Putamen (tissue), 1 donor: ENCODE data around the gene AGAP1.
A peak's percentile ranks its signal among the peaks of the same experiment; 100 is the strongest.

Experiments
- DNase-seq: peaks from one replicate; pipeline ENCODE4 v3.0.0-alpha.2; 2016; ENCODE audit warnings: low spot score

AGAP1 gene

DNA sequence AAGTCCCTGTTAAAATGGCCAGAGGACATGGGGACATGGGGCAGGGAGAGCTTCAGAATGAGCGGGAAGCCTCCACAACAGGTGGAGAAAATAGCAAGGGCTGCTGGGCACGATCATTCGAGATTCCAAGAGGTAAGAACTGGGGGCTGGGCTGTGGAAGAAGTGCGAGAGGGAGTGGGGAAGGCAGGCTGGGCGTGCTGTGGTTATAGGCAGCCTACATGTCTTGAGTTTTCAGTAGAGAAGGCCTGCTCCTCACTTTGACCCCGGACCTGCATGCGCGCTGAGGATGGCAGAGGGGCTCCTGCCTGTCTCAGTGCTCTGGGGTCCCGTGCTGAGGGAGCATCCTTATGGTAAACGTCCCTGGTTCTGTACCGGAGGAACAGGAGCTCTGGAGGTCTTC is 115.5 kb downstream of the AGAP1 start:
- DNase-seq: no peak

DNA sequence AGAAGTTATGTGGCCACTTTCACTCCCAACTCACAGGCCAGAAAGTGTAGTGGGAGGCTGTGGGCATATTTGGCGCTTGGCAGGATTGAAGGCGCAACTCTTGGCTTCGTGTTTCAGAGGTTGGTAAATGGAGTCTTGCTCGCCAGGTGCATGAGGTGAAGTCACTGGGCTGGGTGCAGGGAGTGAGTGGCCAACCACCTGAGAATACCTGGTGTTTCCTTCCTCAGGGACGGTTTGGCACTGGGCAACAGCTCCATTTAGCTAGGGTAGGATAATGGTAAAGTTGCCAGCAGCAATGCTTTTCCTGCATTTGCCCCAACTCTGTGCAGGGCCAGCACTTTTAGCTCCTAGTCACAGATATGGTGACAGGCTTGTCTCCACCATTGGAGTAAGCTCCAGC is 115.9 kb downstream of the AGAP1 start:
- DNase-seq: no peak

DNA sequence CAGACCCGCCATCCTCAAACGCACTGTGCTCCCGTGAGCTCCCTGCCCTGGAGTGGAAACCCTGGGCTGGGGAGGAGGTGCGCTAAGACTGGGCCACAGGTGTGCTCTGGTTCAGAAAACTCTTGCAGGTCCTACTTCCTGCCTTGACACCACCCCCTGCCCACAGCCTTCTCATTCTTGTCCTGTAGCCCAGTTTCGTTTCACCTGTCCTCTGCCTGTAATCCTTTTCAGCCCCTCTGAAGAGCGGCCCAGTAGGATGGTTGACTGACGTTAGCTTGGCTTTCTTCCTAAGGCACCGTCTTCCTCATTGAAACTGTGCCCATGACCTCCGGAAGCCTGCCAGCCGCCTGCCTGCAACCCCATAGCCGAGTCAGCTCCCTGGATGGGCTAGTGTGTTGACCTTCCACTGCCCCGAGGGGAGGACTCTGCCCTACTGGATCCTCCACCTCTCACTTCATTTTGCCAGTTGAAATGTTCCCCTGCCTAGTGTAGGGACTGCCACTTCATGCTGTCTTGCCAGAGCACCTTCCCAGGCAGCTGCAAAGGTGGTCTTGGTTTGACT is 116.9 kb downstream of the AGAP1 start:
- DNase-seq: no peak

DNA sequence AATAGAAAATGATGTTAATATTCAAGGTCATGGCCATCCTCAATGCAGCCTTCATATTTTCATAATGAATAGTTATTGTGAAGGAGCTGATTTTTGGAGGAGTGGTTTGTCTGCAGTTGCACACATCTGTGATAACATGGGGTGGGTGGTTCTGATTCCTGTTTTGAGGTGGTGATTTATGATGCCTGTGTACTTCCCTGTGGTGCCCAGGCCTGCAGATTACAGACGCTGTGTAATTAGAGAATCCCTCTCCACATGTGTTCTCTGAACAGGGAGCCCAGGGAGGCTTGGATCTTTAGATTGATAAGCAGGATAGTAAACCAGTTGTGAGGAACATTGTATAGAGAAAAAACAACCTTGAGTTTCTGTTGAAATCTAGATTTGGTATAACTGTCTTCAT is 117.5 kb downstream of the AGAP1 start:
- DNase-seq: no peak

DNA sequence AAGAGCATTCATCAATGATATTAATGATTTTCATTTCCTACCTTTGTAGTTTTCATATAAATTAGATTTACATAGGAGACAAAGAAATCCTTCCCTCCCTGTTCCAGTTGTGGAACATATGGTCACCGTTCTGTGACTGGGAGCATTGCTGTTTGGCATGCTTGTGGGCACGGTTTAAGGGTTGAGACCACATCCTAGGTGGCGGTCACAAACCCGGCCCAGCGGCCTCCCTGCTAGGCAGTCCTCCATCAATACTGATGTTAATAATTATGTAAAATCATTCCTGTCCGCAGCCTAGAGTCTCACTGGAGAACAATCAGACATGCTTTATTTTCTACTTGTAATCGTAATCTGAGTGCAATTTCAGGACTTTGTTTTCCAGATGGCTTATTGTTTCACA is 117.9 kb downstream of the AGAP1 start:
- no peak for DNase-seq

DNA sequence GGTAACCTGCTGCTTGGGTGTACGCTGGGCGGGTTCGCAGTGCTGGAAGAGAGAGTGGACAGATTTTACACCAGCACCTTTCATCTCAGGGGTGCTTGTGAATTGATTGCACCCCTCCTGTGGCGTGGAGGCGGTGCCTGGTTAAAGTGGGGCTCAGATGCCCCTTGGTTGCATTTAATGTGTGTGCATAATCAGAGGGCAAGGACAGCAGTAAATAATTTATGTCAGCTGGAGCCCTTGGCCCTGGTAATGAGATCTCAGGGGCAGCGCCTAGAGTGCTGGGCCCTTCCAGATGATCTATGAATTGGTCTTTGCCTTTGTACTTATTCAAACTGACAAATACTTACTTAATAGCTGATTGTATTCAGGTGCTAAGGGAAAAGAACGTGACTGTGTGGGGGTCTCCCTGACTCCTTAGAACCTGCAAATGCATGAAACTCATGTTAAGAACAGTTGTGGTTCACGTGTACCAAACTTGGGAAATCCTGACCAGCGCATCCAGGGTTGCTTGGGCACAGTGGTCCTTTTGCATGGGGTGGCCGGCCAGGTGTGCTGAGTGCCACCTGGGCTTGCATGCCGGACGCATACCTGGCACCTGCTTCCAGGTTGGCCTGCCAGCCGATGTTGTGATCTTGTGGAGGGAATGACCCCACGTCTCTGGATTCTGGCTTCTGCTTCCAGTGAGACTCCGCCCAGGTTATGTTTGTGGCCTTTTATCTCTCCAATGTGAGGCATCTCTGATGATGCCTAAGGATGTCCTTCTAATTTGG is 118.5 kb downstream of the AGAP1 start:
- DNase-seq: no peak

DNA sequence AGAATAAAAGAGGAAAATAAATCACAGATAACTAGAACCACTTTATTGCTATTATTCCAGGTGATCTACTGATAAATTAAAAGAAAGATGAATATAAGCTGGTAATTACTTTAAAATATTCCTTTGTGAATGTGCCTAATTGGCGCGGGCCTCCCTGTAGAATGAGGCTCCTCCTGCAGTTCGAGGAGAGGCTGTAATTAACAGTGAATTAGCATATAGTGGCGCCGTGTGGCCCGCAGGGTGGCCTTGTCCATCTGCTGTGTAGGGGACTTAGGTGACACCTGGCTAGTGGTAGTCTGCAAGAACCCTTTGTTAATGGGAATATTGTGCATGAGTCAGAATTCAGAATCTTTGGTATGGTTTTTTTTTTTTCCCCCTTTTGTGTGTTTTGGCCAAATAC is 119.8 kb downstream of the AGAP1 start:
- DNase-seq: no peak

DNA sequence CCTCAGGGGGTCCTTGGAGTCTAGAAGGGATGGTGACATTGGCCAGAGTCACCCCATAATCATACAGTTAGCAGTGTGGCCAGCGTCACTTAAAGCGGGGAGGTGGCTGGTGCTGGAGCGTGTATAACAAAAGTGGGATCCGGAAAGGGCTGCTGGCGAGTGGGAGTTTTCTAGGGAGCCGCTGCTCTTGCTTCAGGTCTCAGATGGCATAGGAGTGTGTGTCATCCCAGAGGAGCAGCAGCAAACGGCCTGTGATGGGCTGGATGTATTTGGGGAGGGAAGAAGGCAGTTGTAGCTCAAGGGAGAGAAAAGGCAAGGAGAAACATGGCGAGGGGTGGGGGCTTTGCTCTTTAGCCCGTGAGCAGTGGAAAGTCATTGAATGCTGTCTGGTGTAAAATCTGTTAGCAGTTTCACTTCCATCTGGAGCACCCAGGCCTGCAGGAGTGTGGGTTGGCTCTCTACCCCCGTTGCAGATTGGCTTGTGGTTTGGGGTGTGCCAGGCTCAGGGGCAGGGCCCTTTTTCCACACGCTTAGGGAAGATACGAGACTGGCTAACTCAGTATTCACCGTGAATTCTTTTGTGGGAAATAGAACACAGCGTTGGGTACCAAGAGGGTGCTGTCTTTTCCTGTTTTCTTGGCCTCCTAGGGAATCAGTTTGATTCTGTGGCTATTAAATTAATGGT is 120.5 kb downstream of the AGAP1 start:
- peak; percentile 56 for DNase-seq

DNA sequence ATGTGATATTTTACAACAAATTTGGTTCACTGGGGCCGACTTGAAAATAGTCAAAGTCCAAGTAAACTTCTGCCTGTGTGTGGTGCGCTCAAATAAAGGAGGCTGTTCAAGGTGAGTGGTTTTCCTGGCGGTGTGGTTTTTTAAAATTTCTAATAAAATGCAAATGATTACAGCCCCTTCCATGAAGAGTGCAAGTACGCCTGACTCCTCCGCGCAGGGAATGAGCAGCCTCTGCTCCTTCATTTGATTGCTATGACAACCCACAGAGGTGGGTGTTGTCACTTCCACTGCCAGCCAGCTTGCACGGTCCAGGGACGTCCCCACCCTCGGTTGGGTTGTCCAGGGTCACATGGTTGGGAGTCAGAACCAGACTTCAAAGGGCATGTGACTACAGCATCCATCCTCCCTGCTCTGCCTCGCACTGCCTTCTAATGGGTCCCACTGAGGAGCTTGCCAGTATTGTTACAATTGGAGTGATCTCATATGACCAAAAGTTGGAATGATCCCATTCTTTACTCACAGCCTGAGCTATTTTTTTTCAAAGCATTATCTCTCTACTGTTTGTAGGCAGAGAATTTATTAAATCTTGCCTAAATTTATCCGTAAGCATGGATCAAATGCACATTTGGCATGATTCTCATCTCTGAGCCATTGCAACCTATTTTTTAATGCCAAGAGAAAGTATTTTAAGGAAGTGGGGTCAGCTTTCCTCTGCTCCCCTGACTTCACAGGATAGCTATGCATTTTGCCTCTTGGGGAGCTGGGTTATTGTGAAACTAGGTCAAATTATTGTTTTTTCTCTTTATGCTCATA is 121.3 kb downstream of the AGAP1 start:
- peak; percentile 98 for DNase-seq

DNA sequence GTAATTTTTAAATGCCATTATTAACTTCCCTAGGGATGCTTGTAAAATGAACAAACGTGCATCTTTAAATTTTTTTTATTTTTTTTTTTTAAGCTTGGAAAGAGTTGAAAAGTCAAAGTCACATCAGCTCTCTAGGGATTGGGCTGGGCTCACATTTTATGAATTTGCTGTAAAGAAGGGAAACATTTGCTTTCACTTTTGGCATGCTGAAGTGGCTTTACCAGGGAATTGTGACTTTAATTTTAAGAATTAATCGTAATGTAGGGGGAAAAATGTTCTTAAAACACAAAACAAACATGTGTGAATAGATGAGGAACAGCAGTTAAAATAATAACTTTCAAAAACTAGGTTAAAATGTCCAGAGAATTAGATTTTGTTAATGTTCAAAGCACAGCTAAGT is 123.0 kb downstream of the AGAP1 start:
- no peak for DNase-seq

DNA sequence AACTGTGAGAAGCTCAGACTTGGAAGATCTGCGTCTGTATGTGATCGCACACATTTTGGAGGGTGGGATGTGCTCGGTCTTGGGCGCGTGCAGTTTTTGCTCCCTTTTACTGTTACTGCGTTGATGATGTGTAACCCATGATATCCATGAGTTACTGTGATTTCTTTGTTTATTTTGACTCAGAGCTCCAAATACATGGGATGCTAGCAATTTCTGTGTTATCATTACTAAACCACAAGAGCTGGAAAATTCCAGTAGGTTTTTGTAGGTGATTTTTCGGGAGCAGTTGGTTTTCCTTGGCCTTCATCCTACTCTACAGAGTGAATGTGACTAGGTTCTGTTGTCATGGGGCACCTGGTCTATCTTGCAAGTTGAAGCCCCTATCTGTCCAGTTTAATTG is 124.2 kb downstream of the AGAP1 start:
- DNase-seq: no peak

DNA sequence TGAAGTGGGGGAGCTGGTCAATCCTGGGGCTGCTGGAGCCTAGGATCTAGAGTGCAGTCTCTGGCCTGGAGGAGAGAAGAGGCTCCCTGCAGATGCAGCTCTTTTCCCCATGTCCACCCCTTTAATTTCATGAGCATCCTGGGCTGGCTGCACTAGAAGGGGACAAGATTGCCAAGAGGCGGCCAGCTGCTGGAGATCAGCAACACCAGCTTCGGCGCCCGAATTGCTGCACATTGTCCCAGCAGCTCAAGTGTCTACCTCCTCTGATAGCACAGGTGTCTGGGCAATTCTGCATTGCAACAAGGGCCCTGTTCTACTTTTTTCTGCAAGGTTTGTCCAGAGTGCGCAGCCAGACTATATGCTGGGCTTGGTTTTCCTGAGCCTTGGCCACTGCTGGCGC is 125.7 kb downstream of the AGAP1 start:
- no peak for DNase-seq

DNA sequence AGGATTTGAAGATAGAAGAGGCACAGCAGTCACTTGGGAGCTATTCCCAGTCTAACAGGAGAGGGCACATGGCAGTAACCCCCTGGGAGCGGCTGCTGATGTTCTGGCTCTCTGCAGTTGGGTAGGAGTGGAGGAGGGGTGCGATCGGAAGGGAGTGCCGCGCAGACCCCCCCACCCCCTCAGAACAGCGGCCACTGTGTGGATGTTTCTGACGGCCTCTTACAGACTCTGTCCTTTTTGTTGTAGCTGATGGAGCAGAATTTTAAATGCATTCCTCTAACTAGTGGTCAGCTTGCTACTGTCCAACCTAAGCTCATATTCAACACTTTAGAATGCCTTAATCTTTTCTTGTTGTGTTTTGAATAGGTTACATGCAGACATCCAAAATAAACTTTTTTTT is 127.9 kb downstream of the AGAP1 start:
- no peak for DNase-seq

DNA sequence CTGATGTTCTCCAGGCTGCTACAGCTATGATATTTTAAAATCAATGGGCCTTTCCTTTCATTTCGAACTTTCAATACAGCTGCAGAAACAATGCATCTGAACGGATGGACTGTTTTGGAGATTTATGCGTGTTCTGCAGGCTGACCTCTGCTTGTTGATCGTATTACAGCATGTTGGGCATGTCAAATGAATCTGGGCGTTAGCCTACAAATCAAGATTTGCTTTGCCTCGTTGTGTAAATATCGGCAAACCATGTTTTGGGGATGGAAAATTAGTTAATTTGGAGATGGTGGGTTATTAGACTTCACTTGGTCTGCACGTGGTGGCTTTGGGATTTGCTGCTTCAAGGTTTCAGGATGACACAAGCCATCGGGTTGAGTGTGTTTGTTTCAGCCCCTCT is 129.3 kb downstream of the AGAP1 start:
- DNase-seq: no peak

DNA sequence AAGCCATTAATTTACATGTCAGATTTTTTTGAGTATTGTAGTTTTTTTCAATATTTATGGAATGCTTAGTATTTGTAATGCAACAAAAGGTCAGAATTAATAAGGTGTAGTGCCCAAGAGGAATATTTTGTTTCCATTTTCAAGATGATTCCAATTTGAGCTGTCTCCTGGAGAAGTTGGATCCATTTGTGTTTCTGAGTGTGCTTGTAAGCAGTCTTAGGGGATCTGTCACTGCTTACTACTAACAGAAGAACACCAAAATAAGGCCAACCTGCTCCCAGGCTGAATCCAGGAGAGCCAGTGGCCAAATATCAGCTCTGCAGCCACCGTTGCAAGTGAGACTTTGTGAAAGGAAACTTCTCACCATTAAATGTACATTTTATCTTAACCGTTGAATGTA is 129.9 kb downstream of the AGAP1 start:
- no peak for DNase-seq

DNA sequence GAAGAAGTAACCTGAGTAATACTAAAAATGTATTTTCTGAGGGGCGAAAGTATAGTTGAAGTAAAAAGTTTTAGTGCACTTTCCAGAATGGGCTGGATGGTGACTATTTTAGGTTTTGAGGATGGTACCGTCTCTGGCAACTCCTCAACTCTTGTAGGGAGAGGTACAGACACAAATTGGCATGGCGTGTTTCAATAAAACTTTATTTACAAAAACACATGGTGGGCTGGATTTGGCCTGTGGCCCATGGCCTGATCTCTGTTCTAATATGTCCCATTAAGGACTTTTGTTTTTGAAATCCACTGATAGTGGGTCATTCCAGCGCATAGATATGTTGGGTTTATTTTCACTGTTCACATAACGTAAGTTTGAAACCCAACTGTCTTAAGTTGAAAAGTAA is 132.8 kb downstream of the AGAP1 start:
- DNase-seq: no peak

DNA sequence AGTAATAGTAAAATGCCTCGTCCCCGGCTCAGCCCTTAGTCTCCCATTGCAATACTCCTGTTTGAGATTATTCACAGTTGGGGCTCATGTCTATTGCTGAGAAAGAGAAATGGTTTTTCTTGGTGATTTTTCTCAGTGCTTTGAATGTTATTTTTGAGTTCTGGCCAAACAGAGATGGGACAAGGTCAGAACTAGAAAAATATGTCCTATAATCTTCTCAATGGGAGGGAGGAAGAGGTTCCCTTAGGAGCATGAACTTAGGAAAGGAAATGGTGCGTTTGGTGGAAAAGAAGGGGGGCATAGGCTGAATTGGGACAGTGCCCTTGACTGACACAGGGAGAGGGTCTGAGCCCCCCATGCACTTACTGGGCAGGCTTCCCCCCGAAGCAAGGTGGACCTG is 133.8 kb downstream of the AGAP1 start:
- DNase-seq: no peak

DNA sequence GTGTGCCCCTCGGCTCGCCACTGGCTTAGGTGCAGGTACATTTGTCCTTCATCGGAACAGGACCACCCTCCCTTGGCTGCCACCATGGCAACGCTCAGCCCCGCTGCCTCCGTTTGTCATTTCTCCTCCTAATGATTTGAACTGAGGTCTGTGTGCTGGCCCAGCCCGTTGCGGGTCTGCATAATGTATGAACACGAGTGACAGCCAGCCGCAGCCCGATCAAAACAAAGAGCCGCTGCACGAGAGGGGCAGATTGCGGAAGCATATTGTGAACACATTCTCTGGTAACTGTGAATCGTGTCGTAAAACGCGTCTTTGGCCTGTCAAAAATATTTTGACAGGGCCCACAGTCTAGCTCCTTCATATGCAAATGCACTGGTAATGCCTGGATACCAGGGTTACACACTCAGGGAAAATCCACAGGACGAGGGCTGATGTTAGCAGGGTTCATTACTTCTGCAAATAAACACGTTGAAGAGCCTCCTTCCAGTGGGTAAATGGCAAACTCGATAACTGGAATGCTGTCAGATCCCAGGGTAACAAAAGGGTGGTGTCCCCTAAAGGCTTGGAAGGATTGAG is 137.0 kb downstream of the AGAP1 start:
- no peak for DNase-seq

DNA sequence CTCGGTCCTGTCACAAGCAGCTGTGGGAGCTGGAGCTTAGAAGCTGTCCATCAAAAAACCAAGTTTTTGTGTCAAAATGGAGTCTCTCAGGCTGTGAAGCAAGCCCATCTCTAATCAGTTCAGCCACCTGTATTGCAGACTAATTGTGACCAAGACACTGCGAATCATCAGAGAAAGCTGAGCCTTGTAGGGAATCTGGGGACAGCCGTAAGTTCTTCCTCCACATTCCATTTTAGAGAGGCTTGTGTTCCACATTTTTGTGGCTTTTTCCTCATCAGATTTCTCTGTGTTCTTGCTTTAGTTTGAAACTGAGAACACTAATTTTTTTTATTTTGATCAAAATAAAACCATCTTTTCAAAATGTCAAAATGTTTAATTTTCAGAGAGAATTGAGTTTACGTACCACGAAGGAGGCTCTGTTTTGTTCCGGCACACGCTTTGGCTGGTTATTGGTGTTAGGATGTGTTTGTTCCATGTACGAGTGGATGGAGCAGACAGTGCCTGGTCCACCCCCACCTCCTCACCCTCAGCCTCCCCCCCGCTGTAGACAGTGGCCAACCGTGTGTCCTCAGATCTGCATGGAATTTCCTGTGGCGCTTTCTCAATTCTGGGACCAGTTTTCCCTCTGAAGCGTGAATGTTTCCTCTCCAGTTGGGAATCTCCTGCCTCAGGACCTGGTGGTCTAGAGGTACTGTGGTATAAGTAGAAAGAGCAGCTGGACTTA is 140.8 kb downstream of the AGAP1 start:
- peak; percentile 71 for DNase-seq

DNA sequence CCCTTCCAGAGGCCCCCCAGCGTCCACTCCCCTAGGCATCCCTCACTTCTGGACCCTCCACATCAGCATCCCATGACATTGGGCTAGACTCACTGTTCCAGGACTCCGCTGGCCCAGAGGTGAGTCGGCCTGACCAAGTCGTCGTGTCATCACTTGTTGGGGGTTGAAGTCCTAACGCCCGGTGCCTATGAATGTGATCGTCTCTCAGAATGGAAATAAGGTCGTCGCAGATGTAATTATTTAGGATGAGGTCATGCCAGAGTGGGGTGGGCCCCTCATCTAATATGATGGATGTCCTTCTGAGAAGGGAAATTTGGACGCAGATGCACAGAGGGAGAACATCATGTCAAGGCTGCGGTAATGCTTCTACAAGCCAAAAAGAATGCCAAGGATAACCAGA is 142.7 kb downstream of the AGAP1 start:
- DNase-seq: no peak

DNA sequence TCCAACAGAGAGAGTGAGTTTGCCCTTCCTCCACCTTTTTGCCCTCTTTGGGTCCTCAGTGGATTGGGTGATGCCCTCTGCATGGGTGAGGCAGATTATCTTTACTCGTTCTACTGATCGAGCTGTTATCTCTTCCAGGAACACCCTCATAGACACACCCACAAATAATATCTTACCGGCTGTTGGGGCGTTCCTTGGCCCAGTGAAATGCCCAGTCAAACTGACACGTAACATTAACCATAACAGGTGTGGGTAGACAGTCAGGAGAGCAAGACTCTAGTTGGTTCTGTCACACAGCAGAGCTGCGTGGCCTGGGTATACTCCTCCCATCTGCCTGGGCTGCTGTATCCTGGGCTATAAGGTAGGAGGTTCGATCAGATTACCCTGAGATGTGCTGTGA is 144.1 kb downstream of the AGAP1 start:
- DNase-seq: no peak
